H9 (cell line): ENCODE results near the gene ADAMTSL2. TPM values are rescaled to one million over a fixed set of nuclear protein-coding genes. Genes with fewer than 3 reads are reported as not detected.

ENCODE experiments used
- DNase-seq: peaks from one replicate; pipeline ENCODE4 v3.0.0-alpha.2; 2017
- H2AFZ ChIP-seq: one replicate; pipeline ENCODE4 v1.6.1; 2013; ENCODE audit warnings: mild to moderate bottlenecking, low read length, control low read depth, moderate library complexity
- H2AK5ac ChIP-seq: 2 replicates; pipeline ENCODE4 v1.6.1; 2013; ENCODE audit warnings: low read length, control low read depth, mixed read lengths; ENCODE audit not compliant: insufficient read length
- H2BK120ac ChIP-seq: one replicate; pipeline ENCODE4 v1.6.1; 2013; ENCODE audit warnings: low read depth, mild to moderate bottlenecking, low read length, control low read depth, inconsistent platforms; ENCODE audit not compliant: poor library complexity, severe bottlenecking
- H2BK12ac ChIP-seq: 2 replicates; pipeline ENCODE4 v1.6.1; 2013; ENCODE audit warnings: low read length, control low read depth, mixed read lengths, low read depth; ENCODE audit not compliant: insufficient read length
- H2BK15ac ChIP-seq: 2 replicates; pipeline ENCODE4 v1.6.1; 2013; ENCODE audit warnings: low read depth, low read length, control low read depth
- H2BK20ac ChIP-seq: one replicate; pipeline ENCODE4 v1.6.1; 2013; ENCODE audit warnings: low read depth, mild to moderate bottlenecking, low read length, control low read depth, inconsistent platforms; ENCODE audit not compliant: poor library complexity, severe bottlenecking
- H2BK5ac ChIP-seq: 2 replicates; pipeline ENCODE4 v1.6.1; 2013; ENCODE audit warnings: low read length, control low read depth, mixed read lengths; ENCODE audit not compliant: insufficient read length
- H3K14ac ChIP-seq: 2 replicates; pipeline ENCODE4 v1.6.1; 2013; ENCODE audit warnings: low read length, control low read depth; ENCODE audit not compliant: insufficient read depth
- H3K18ac ChIP-seq: 2 replicates; pipeline ENCODE4 v1.6.1; 2013; ENCODE audit warnings: low read depth, mild to moderate bottlenecking, mixed read lengths, low read length, control low read depth; ENCODE audit not compliant: insufficient read length
- H3K23ac ChIP-seq: 2 replicates; pipeline ENCODE4 v1.6.1; 2013; ENCODE audit warnings: low read length, control low read depth, mixed read lengths, low read depth; ENCODE audit not compliant: insufficient read length
- H3K23me2 ChIP-seq: 2 replicates; pipeline ENCODE4 v1.6.1; 2013; ENCODE audit warnings: low read depth, mild to moderate bottlenecking, mixed read lengths, low read length, control low read depth; ENCODE audit not compliant: insufficient read length, poor library complexity, severe bottlenecking
- H3K27ac ChIP-seq: 2 replicates; pipeline ENCODE4 v1.5.1; 2013; ENCODE audit warnings: low read length, control low read depth, mixed read lengths, low read depth; ENCODE audit not compliant: insufficient read length
- H3K27me3 ChIP-seq: 2 replicates; pipeline ENCODE4 v1.6.1; 2013; ENCODE audit warnings: low read length, control low read depth, inconsistent platforms; ENCODE audit not compliant: insufficient read depth
- H3K4ac ChIP-seq: 2 replicates; pipeline ENCODE4 v1.6.1; 2013; ENCODE audit warnings: low read depth, mild to moderate bottlenecking, control low read depth, inconsistent platforms, low read length, moderate library complexity
- H3K4me1 ChIP-seq: 2 replicates; pipeline ENCODE4 v1.6.1; 2013; ENCODE audit warnings: low read length, control low read depth, inconsistent platforms; ENCODE audit not compliant: insufficient read depth
- H3K4me2 ChIP-seq: 2 replicates; pipeline ENCODE4 v1.6.1; 2013; ENCODE audit warnings: low read length, control low read depth, mixed read lengths; ENCODE audit not compliant: insufficient read length, insufficient read depth
- H3K56ac ChIP-seq: 2 replicates; pipeline ENCODE4 v1.6.1; 2013; ENCODE audit warnings: low read depth, mild to moderate bottlenecking, mixed read lengths, low read length, control low read depth; ENCODE audit not compliant: insufficient read length
- H3K79me1 ChIP-seq: 2 replicates; pipeline ENCODE4 v1.6.1; 2013; ENCODE audit warnings: low read depth, mild to moderate bottlenecking, moderate library complexity, low read length, control low read depth, inconsistent platforms; ENCODE audit not compliant: insufficient read depth, poor library complexity, severe bottlenecking
- H3K79me2 ChIP-seq: 2 replicates; pipeline ENCODE4 v1.6.1; 2013; ENCODE audit warnings: low read length, control low read depth, inconsistent platforms; ENCODE audit not compliant: insufficient read depth
- H3K9ac ChIP-seq: 2 replicates; pipeline ENCODE4 v1.6.1; 2013; ENCODE audit warnings: low read length, control low read depth, mixed read lengths; ENCODE audit not compliant: insufficient read length; ENCODE audit errors: extremely low read depth
- H3K9me3 ChIP-seq: one replicate; pipeline ENCODE4 v1.6.1; 2013; ENCODE audit warnings: low read depth, low read length, inconsistent platforms; ENCODE audit not compliant: control insufficient read depth
- H3T11ph ChIP-seq: one replicate; pipeline ENCODE4 v1.6.1; 2013; ENCODE audit warnings: mild to moderate bottlenecking, low read length, control low read depth, inconsistent platforms
- H4K20me1 ChIP-seq: one replicate; pipeline ENCODE4 v1.6.1; 2013; ENCODE audit not compliant: control insufficient read depth, insufficient read length, insufficient read depth
- H4K5ac ChIP-seq: 2 replicates; pipeline ENCODE4 v1.6.1; 2013; ENCODE audit warnings: low read depth, mild to moderate bottlenecking, mixed read lengths, low read length, control low read depth; ENCODE audit not compliant: insufficient read length
- H4K8ac ChIP-seq: replicated peaks from 2 replicates; pipeline ENCODE4 v1.6.1; 2013; ENCODE audit warnings: low read length, control low read depth, mixed read lengths, low read depth; ENCODE audit not compliant: insufficient read length
- H4K91ac ChIP-seq: 2 replicates; pipeline ENCODE4 v1.6.1; 2013; ENCODE audit warnings: low read depth, mild to moderate bottlenecking, moderate library complexity, mixed read lengths, low read length, control low read depth; ENCODE audit not compliant: insufficient read length
- H3K27ac Mint-ChIP-seq, 3 experiments: 2 replicates in 2 of 3; 3 replicates in 1 of 3; pipeline ENCODE4 v1.8.0; 2020 to 2021; ENCODE audit warnings: mixed read lengths in 3 of 3, mild to moderate bottlenecking in 1 of 3, moderate library complexity in 1 of 3
- H3K27me3 Mint-ChIP-seq: 2 replicates; pipeline ENCODE4 v1.8.0; 2021; ENCODE audit warnings: low read depth, mild to moderate bottlenecking, moderate library complexity, mixed read lengths
- H3K36me3 Mint-ChIP-seq, 3 experiments: 2 replicates in 2 of 3; 3 replicates in 1 of 3; pipeline ENCODE4 v1.8.0; 2020 to 2021; ENCODE audit warnings: low read depth in 3 of 3, mixed read lengths in 3 of 3; ENCODE audit not compliant: insufficient read depth in 1 of 3
- H3K4me1 Mint-ChIP-seq, 2 experiments: 2 replicates each; pipeline ENCODE4 v1.8.0; 2020; ENCODE audit warnings: mixed read lengths in 2 of 2
- H3K4me3 Mint-ChIP-seq, 2 experiments: 2 replicates in 1 of 2; 3 replicates in 1 of 2; pipeline ENCODE4 v1.8.0; 2020 to 2021; ENCODE audit warnings: mild to moderate bottlenecking in 2 of 2, mixed read lengths in 2 of 2, moderate library complexity in 1 of 2
- H3K9me3 Mint-ChIP-seq, 2 experiments: 2 replicates in 1 of 2; 3 replicates in 1 of 2; pipeline ENCODE4 v1.8.0; 2020; ENCODE audit warnings: mild to moderate bottlenecking in 2 of 2, mixed read lengths in 2 of 2, moderate library complexity in 1 of 2
- WGBS: extraction: QIAGEN DNeasy Blood & Tissue Kit; methylation state at CpG from one replicate; pipeline ENCODE4 v1.1.7; 2013; ENCODE audit warnings: missing lambda C conversion rate, low lambda C conversion rate, mixed read lengths; ENCODE audit not compliant: insufficient read length; ENCODE audit errors: extremely low coverage; 5-methylcytosine and 5-hydroxymethylcytosine counted together
- total RNA-seq: library from RNA; stranded (reverse); gene quantifications from 2 replicates; pipeline ENCODE4 v1.2.1, GENCODE V29; 2021
- TF ChIP-seq, protein P1 (sequence below): fragments of 200-600 bp; sonication (generic); conservative IDR thresholded peaks from 3 replicates; pipeline ENCODE4 v1.8.0; 2021; ENCODE audit warnings: antibody characterized with exemption, mild to moderate bottlenecking

The ADAMTSL2 gene
- total RNA-seq, 1 experiment from 2014 or later: 0.61 TPM

DNA sequence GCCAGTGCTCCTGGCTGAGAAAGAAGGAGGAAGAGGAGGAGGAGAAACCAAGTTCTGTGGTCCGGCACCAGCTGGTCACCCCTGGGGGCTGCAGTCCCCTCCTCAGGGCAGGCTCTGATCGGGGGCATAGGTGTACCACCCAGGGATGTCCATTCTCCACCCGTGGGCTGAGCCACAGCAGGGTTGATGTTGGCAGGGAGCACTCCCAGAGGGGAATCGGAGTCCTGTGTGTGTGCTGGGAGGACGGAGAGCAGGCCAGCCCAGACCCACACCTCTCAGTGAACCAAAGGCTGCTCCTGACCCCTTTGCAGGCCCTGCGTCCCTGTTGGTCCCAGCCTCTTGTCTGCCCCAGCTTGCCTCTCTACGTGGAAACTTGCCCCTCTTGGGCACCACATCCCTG, 4.6 kb upstream of the ADAMTSL2 start:
- Histone ChIP-seq H3K4me1 (peaks cover 4% of the 10 kb centered on the region; the same call in 1 of the 2 replicates), H3K56ac (no peak overlapping the region), H2BK5ac (no peak overlapping the region), H2BK12ac (no peak overlapping the region), H4K5ac (no peak overlapping the region), H3K27me3 (no peaks in the 10 kb centered on the region; the same call in 1 of the 2 replicates), H3K14ac (no peak overlapping the region; the same call in 1 of the 2 replicates), H4K91ac (no peak overlapping the region), H4K8ac (no peak overlapping the region), H3K79me2 (no peaks in the 10 kb centered on the region), H3K4me2 (no peak overlapping the region), H3K23ac (no peak overlapping the region), H4K20me1 (no peaks in the 10 kb centered on the region), H3K79me1 (no peaks in the 10 kb centered on the region), H3K18ac (no peak overlapping the region), H3T11ph (no peak overlapping the region), H2BK120ac (no peak overlapping the region), H2AFZ (no peak overlapping the region), H3K9me3 (no peaks in the 10 kb centered on the region), H2BK20ac (no peak overlapping the region), H3K4ac (no peak overlapping the region), H3K27ac (no peak overlapping the region), H2BK15ac (peak overlapping the region; percentile 32; the same call in 1 of the 2 replicates), H2AK5ac (no peak overlapping the region), H3K23me2 (peaks cover 7% of the 10 kb centered on the region), H3K9ac (no peak overlapping the region)
- TF ChIP-seq, protein P1, sequence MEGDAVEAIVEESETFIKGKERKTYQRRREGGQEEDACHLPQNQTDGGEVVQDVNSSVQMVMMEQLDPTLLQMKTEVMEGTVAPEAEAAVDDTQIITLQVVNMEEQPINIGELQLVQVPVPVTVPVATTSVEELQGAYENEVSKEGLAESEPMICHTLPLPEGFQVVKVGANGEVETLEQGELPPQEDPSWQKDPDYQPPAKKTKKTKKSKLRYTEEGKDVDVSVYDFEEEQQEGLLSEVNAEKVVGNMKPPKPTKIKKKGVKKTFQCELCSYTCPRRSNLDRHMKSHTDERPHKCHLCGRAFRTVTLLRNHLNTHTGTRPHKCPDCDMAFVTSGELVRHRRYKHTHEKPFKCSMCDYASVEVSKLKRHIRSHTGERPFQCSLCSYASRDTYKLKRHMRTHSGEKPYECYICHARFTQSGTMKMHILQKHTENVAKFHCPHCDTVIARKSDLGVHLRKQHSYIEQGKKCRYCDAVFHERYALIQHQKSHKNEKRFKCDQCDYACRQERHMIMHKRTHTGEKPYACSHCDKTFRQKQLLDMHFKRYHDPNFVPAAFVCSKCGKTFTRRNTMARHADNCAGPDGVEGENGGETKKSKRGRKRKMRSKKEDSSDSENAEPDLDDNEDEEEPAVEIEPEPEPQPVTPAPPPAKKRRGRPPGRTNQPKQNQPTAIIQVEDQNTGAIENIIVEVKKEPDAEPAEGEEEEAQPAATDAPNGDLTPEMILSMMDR: no peak
- H3K27me3 Mint-ChIP-seq: peaks cover 25% of the 10 kb centered on the region
- DNase-seq: no peak
- no peaks in the 10 kb centered on the region; a peak in 1 of 7 replicates for H3K36me3 Mint-ChIP-seq
- H3K4me3 Mint-ChIP-seq: no peak overlapping the region
- WGBS: no CpG with 5 or more reads among the region's 7 CpGs
- peaks cover 34 to 57% of the 10 kb centered on the region in 2 experiments for H3K4me1 Mint-ChIP-seq
- H3K9me3 Mint-ChIP-seq: no peaks in the 10 kb centered on the region
- H3K27ac Mint-ChIP-seq: no peak overlapping the region; a peak in 1 of 7 replicates
